H1 (cell line): ENCODE results near the gene RNF128. TPM values are rescaled to one million over a fixed set of nuclear protein-coding genes. Genes with fewer than 3 reads are reported as not detected.

ENCODE experiments used
- SIX5 ChIP-seq: IDR thresholded peaks from 2 replicates; pipeline ENCODE4 v1.6.1; 2011; ENCODE audit warnings: mild to moderate bottlenecking, low read depth, low read length
- polyA plus RNA-seq, 7 experiments: library from polyadenylated mRNA; depleted of rRNA in 3 of 7; stranded (reverse) in 5 of 7; unstranded in 2 of 7; fragments of >200 nt in 5 of 7; fragments of 200-250 nt in 2 of 7; gene quantifications; 1 replicate in 5 of 7; 2 replicates in 1 of 7; 4 replicates in 1 of 7; pipeline versions ENCODE4 v1.2.1 to v1.2.3, GENCODE V29; 2011 to 2013; ENCODE audit warnings: missing spikeins in 2 of 7, mixed read lengths in 2 of 7
- total RNA-seq: library from RNA; stranded (reverse); fragmentation: NEBNext Ultra II Directional; extraction: Animal tissue kit (Norgen Biotek cat#: 25700); gene quantifications from 2 replicates; pipeline ENCODE4 v1.2.1, GENCODE V29; 2021

The RNF128 gene
- total and polyA plus RNA-seq, 2 of the 8 experiments (the other 6 are each of a cell fraction or from before 2014, with no cell fraction given): 0.74 to 2.0 TPM

DNA sequence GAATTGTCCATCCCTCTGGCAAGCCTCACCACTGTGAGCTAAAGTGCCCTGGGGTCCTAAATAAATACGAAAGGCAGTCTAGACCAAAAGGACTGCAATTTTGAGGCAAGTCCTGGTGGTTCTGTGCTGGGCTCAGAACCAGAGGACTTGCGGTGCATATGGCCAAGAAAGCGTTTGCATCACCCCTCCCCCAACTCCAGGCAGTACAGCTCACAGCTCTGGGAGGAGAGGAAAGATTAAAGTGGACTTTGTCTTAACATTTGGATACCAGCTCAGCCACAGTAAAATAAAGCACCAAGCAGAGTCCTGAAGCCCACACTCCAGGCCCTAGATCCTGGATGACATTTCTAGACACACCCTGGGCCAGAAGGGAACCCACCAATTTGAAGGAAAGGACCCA, 24.9 kb downstream of the RNF128 start (continued):
- TF ChIP-seq SIX5: no peak
